Measurements from ENCODE around the gene TEAD3.

Gene TEAD3

GRCh38 chr6:35474131-35474941 lies 22.5 kb downstream of the TEAD3 start:
- H3K36me3 ChIP-seq (ENCODE audit: control insufficient read depth, insufficient read depth, low read length) = peaks cover 82% of the 10 kb centered on the region
- H3K9ac ChIP-seq (ENCODE audit: low read length) = no peak overlapping the region
- H3K9me3 ChIP-seq (ENCODE audit: control insufficient read depth, insufficient read depth, low read depth, low read length) = no peaks in the 10 kb centered on the region

GRCh38 chr6:35473850-35474130 lies 23.1 kb downstream of the TEAD3 start:
- Histone ChIP-seq H3K27me3 (ENCODE audit: control insufficient read depth, insufficient read depth, low read length) (no peaks in the 10 kb centered on the region), H3K9me3 (ENCODE audit: control insufficient read depth, insufficient read depth, low read depth, low read length) (no peaks in the 10 kb centered on the region), H3K4me1 (ENCODE audit: control insufficient read depth, insufficient read depth, low read length) (peaks cover 15% of the 10 kb centered on the region; the same call in 1 of the 2 replicates), H3K4me3 (ENCODE audit: low read depth, low read length) (no peak overlapping the region), H3K36me3 (ENCODE audit: control insufficient read depth, insufficient read depth, low read length) (peaks cover 83% of the 10 kb centered on the region), H3K27ac (ENCODE audit: low read depth, low read length) (no peak overlapping the region), H3K9ac (ENCODE audit: low read length) (no peak overlapping the region)

More at GRCh38 chr6:35474131-35474941, 22.5 kb downstream of the TEAD3 start:
- H3K27ac ChIP-seq (ENCODE audit: low read depth, low read length) = no peak overlapping the region
- peaks cover 15% of the 10 kb centered on the region; the same call in 1 of the 2 replicates for H3K4me1 ChIP-seq (ENCODE audit: control insufficient read depth, insufficient read depth, low read length)
- H3K4me3 ChIP-seq (ENCODE audit: low read depth, low read length) = no peak overlapping the region
- no peaks in the 10 kb centered on the region for H3K27me3 ChIP-seq (ENCODE audit: control insufficient read depth, insufficient read depth, low read length)

- Histone ChIP-seq H3K36me3 (ENCODE audit: control insufficient read depth, insufficient read depth, low read length) (peaks cover 84% of the 10 kb centered on the region), H3K27ac (ENCODE audit: low read depth, low read length) (no peak overlapping the region), H3K9me3 (ENCODE audit: control insufficient read depth, insufficient read depth, low read depth, low read length) (no peaks in the 10 kb centered on the region), H3K4me1 (ENCODE audit: control insufficient read depth, insufficient read depth, low read length) (peaks cover 15% of the 10 kb centered on the region; the same call in 1 of the 2 replicates), H3K27me3 (ENCODE audit: control insufficient read depth, insufficient read depth, low read length) (no peaks in the 10 kb centered on the region), H3K9ac (ENCODE audit: low read length) (no peak overlapping the region), H3K4me3 (ENCODE audit: low read depth, low read length) (no peak overlapping the region)
These were observed 23.6 kb downstream of the TEAD3 start for GRCh38 chr6:35473075-35473849.

- peaks cover 17% of the 10 kb centered on the region; the same call in 1 of the 2 replicates for H3K4me1 ChIP-seq (ENCODE audit: control insufficient read depth, insufficient read depth, low read length)
- H3K27me3 ChIP-seq (ENCODE audit: control insufficient read depth, insufficient read depth, low read length) = 0 out of 2 replicates have a peak, but pooled peaks cover 5% of the 10 kb centered on the region
- H3K27ac ChIP-seq (ENCODE audit: low read depth, low read length) = no peak overlapping the region
- no peak overlapping the region for H3K4me3 ChIP-seq (ENCODE audit: low read depth, low read length)
- no peak overlapping the region for H3K9ac ChIP-seq (ENCODE audit: low read length)
- peaks cover 72% of the 10 kb centered on the region for H3K36me3 ChIP-seq (ENCODE audit: control insufficient read depth, insufficient read depth, low read length)
- H3K9me3 ChIP-seq (ENCODE audit: control insufficient read depth, insufficient read depth, low read depth, low read length) = no peaks in the 10 kb centered on the region
These were observed 25.0 kb downstream of the TEAD3 start for GRCh38 chr6:35471836-35472345.

- Histone ChIP-seq H3K27ac (ENCODE audit: low read depth, low read length) (no peak overlapping the region), H3K4me3 (ENCODE audit: low read depth, low read length) (peak overlapping the region; percentile 96), H3K27me3 (ENCODE audit: control insufficient read depth, insufficient read depth, low read length) (0 out of 2 replicates have a peak, but pooled peaks cover 5% of the 10 kb centered on the region), H3K4me1 (ENCODE audit: control insufficient read depth, insufficient read depth, low read length) (peaks cover 17% of the 10 kb centered on the region; the same call in 1 of the 2 replicates), H3K36me3 (ENCODE audit: control insufficient read depth, insufficient read depth, low read length) (peaks cover 78% of the 10 kb centered on the region), H3K9ac (ENCODE audit: low read length) (peak overlapping the region; percentile 98), H3K9me3 (ENCODE audit: control insufficient read depth, insufficient read depth, low read depth, low read length) (no peaks in the 10 kb centered on the region)
These were observed 26.2 kb downstream of the TEAD3 start for GRCh38 chr6:35470663-35471120.

GRCh38 chr6:35469751-35470662 lies 26.9 kb downstream of the TEAD3 start:
- H3K36me3 ChIP-seq (ENCODE audit: control insufficient read depth, insufficient read depth, low read length) = peaks cover 76% of the 10 kb centered on the region
- H3K27ac ChIP-seq (ENCODE audit: low read depth, low read length) = peak overlapping the region; percentile 96

GRCh38 chr6:35468980-35469750 lies 27.7 kb downstream of the TEAD3 start:
- peak overlapping the region; percentile 96 for H3K27ac ChIP-seq (ENCODE audit: low read depth, low read length)
- H3K9me3 ChIP-seq (ENCODE audit: control insufficient read depth, insufficient read depth, low read depth, low read length) = no peaks in the 10 kb centered on the region
- H3K9ac ChIP-seq (ENCODE audit: low read length) = peak overlapping the region; percentile 98
- H3K36me3 ChIP-seq (ENCODE audit: control insufficient read depth, insufficient read depth, low read length) = peaks cover 69% of the 10 kb centered on the region
- peak overlapping the region; percentile 96 for H3K4me3 ChIP-seq (ENCODE audit: low read depth, low read length)
- peaks cover 17% of the 10 kb centered on the region; the same call in 1 of the 2 replicates for H3K4me1 ChIP-seq (ENCODE audit: control insufficient read depth, insufficient read depth, low read length)
- H3K27me3 ChIP-seq (ENCODE audit: control insufficient read depth, insufficient read depth, low read length) = 0 out of 2 replicates have a peak, but pooled peaks cover 5% of the 10 kb centered on the region

More at GRCh38 chr6:35469751-35470662, 26.9 kb downstream of the TEAD3 start:
- H3K27me3 ChIP-seq (ENCODE audit: control insufficient read depth, insufficient read depth, low read length) = 0 out of 2 replicates have a peak, but pooled peaks cover 5% of the 10 kb centered on the region
- H3K9me3 ChIP-seq (ENCODE audit: control insufficient read depth, insufficient read depth, low read depth, low read length) = no peaks in the 10 kb centered on the region
- peak overlapping the region; percentile 98 for H3K9ac ChIP-seq (ENCODE audit: low read length)
- peaks cover 17% of the 10 kb centered on the region; the same call in 1 of the 2 replicates for H3K4me1 ChIP-seq (ENCODE audit: control insufficient read depth, insufficient read depth, low read length)
- peak overlapping the region; percentile 96 for H3K4me3 ChIP-seq (ENCODE audit: low read depth, low read length)

GRCh38 chr6:35468181-35468979 lies 28.5 kb downstream of the TEAD3 start, which contains the start of gene RPL10A:
RPL10A (plus strand) TSS chr6:35468401; CDS start chr6:35468435, 34 bp downstream.
- H3K4me1 ChIP-seq (ENCODE audit: control insufficient read depth, insufficient read depth, low read length) = peaks cover 17% of the 10 kb centered on the region; the same call in 1 of the 2 replicates
- peak within 1 kb of the TSS; percentile 98 for H3K9ac ChIP-seq (ENCODE audit: low read length)
- peak within 1 kb of the TSS; percentile 96 for H3K27ac ChIP-seq (ENCODE audit: low read depth, low read length)
- H3K27me3 ChIP-seq (ENCODE audit: control insufficient read depth, insufficient read depth, low read length) = 0 out of 2 replicates have a peak, but pooled peaks cover 5% of the 10 kb centered on the region
- H3K36me3 ChIP-seq (ENCODE audit: control insufficient read depth, insufficient read depth, low read length) = peaks cover 70% of the 10 kb centered on the region
- no peaks in the 10 kb centered on the region for H3K9me3 ChIP-seq (ENCODE audit: control insufficient read depth, insufficient read depth, low read depth, low read length)
- H3K4me3 ChIP-seq (ENCODE audit: low read depth, low read length) = peak within 1 kb of the TSS; percentile 96

- Histone ChIP-seq H3K27ac (ENCODE audit: low read depth, low read length) (no peak overlapping the region), H3K9me3 (ENCODE audit: control insufficient read depth, insufficient read depth, low read depth, low read length) (no peaks in the 10 kb centered on the region), H3K4me1 (ENCODE audit: control insufficient read depth, insufficient read depth, low read length) (peaks cover 11% of the 10 kb centered on the region; the same call in 1 of the 2 replicates), H3K4me3 (ENCODE audit: low read depth, low read length) (no peak overlapping the region), H3K9ac (ENCODE audit: low read length) (no peak overlapping the region), H3K27me3 (ENCODE audit: control insufficient read depth, insufficient read depth, low read length) (0 out of 2 replicates have a peak, but pooled peaks cover 5% of the 10 kb centered on the region), H3K36me3 (ENCODE audit: control insufficient read depth, insufficient read depth, low read length) (peaks cover 58% of the 10 kb centered on the region)
These were observed 31.2 kb downstream of the TEAD3 start for GRCh38 chr6:35465646-35466045.

Measured in HUES6 (cell line).